ENCODE measurements around the gene SLC2A11. TPM values are rescaled to one million over a fixed set of nuclear protein-coding genes. Genes with fewer than 3 reads are reported as not detected.

The SLC2A11 gene
- total and polyA plus RNA-seq, 9 of the 15 experiments (the other 6 are each of a cell fraction or from before 2014, with no cell fraction given), result 0.44 to 2.7 (median 2.1) TPM

DNA sequence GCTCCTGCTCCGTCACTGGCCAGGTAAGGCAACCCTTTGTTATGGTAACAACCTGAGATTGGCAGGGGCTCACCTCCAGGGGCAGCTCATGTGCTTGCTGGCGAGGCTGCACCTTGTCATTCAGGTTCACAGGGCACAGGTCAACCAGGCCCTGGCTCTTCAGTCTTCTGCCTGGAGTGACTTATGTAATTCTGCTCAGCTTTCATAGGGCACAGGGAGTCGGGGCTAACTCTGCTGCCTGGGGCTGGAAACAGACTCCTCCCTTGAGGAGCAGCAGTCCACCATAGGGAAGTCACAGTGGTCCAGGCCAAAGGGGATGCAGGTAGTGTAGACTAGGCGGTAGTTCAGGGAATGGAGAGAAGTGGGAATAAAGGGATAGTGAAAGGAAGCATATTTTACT is 35.0 kb downstream of the SLC2A11 start:
- FAIRE-seq (no peak), DNase-seq (ENCODE audit: extremely low read depth in 1 of 4, low spot score in 3 of 4) (no peak), ATAC-seq (no peak)
- no peaks in the 10 kb centered on the region for H3K27me3 ChIP-seq (ENCODE audit: control insufficient read depth in 2 of 2, insufficient read depth in 2 of 2, low read length in 2 of 2)
- TF ChIP-seq, protein P1, sequence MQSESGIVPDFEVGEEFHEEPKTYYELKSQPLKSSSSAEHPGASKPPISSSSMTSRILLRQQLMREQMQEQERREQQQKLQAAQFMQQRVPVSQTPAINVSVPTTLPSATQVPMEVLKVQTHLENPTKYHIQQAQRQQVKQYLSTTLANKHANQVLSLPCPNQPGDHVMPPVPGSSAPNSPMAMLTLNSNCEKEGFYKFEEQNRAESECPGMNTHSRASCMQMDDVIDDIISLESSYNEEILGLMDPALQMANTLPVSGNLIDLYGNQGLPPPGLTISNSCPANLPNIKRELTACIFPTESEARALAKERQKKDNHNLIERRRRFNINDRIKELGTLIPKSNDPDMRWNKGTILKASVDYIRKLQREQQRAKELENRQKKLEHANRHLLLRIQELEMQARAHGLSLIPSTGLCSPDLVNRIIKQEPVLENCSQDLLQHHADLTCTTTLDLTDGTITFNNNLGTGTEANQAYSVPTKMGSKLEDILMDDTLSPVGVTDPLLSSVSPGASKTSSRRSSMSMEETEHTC (IDR thresholded peaks at IDR 0.05), result no peak
- TF ChIP-seq MTA2 (IDR thresholded peaks at IDR 0.05; ENCODE audit: low read depth), result no peak
- TF ChIP-seq, protein P2, sequence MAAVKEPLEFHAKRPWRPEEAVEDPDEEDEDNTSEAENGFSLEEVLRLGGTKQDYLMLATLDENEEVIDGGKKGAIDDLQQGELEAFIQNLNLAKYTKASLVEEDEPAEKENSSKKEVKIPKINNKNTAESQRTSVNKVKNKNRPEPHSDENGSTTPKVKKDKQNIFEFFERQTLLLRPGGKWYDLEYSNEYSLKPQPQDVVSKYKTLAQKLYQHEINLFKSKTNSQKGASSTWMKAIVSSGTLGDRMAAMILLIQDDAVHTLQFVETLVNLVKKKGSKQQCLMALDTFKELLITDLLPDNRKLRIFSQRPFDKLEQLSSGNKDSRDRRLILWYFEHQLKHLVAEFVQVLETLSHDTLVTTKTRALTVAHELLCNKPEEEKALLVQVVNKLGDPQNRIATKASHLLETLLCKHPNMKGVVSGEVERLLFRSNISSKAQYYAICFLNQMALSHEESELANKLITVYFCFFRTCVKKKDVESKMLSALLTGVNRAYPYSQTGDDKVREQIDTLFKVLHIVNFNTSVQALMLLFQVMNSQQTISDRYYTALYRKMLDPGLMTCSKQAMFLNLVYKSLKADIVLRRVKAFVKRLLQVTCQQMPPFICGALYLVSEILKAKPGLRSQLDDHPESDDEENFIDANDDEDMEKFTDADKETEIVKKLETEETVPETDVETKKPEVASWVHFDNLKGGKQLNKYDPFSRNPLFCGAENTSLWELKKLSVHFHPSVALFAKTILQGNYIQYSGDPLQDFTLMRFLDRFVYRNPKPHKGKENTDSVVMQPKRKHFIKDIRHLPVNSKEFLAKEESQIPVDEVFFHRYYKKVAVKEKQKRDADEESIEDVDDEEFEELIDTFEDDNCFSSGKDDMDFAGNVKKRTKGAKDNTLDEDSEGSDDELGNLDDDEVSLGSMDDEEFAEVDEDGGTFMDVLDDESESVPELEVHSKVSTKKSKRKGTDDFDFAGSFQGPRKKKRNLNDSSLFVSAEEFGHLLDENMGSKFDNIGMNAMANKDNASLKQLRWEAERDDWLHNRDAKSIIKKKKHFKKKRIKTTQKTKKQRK (IDR thresholded peaks at IDR 0.05; ENCODE audit: borderline replicate concordance, low read depth, low read length), result no peak
- peaks cover 39% of the 10 kb centered on the region for H3K79me2 ChIP-seq (ENCODE audit: control insufficient read depth, insufficient read depth, low read length)
- H3K27ac ChIP-seq (ENCODE audit: extremely low read depth, low read depth, low read length), result no peak overlapping the region; the same call in 2 of the 3 replicates
- peak overlapping the region; percentile 95 for H3K4me2 ChIP-seq (ENCODE audit: insufficient read depth, low read length)
- no peak overlapping the region for H3K9ac ChIP-seq (ENCODE audit: insufficient read depth in 1 of 2, low read depth in 2 of 2, low read length in 2 of 2)
- H3K36me3 ChIP-seq (ENCODE audit: control insufficient read depth, insufficient read depth, low read length), result peaks cover 27% of the 10 kb centered on the region
- H3K9me1 ChIP-seq (ENCODE audit: control insufficient read depth, insufficient read depth, low read length), result peaks cover 3% of the 10 kb centered on the region
- H3K4me3 ChIP-seq, result no peak overlapping the region
- H3K9me3 ChIP-seq (replicated peaks; ENCODE audit: control insufficient read depth, insufficient read depth, low read depth, low read length), result peaks cover 4% of the 10 kb centered on the region; the same call in 1 of the 2 replicates
- POLR2A ChIA-PET, result no interaction called here
- intact Hi-C loops (cut with micrococcal nuclease) (no loop called here), in situ Hi-C loops (cut with MboI) (no loop called here)
- H2AFZ ChIP-seq (ENCODE audit: low read depth, low read length), result no peak overlapping the region
- CTCF ChIA-PET (ENCODE audit: low intra/inter-chr PET ratio), result no interaction called here
- H3K4me1 ChIP-seq (replicated peaks in 1 of 2; ENCODE audit: control insufficient read depth in 2 of 2, insufficient read depth in 2 of 2, low read length in 2 of 2), result peaks cover 26 to 52% of the 10 kb centered on the region in 2 experiments
- peaks cover 10% of the 10 kb centered on the region; the same call in 1 of the 2 replicates for H4K20me1 ChIP-seq (replicated peaks; ENCODE audit: control insufficient read depth, insufficient read depth, low read length)
- no TSS peak for BruUV-seq (replicated peaks)
- 58% methylated on average over 3 of the region's 4 CpGs for WGBS (ENCODE audit: insufficient coverage, low coverage, missing lambda C conversion rate)
